ENCODE results near the gene EVL.

GRCh38 chr14:100135073-100135472 lies 69.9 kb downstream of the EVL start:
- TF ChIP-seq CTCF (IDR thresholded peaks at IDR 0.05; ENCODE audit: control extremely low read depth in 1 of 3, insufficient read depth in 1 of 3, low read depth in 1 of 3, low read length in 3 of 3) (no peak), PHF8 (conservative IDR thresholded peaks at IDR 0.05; ENCODE audit: low read depth, low read length) (no peak), POLR2A (IDR thresholded peaks at IDR 0.05; ENCODE audit: control extremely low read depth in 1 of 2, low read depth in 2 of 2, low read length in 2 of 2) (no peak), TEAD4 (IDR thresholded peaks at IDR 0.05; ENCODE audit: low read depth, low read length) (no peak), TAF1 (IDR thresholded peaks at IDR 0.05; ENCODE audit: low read depth, low read length) (no peak), RXRA (IDR thresholded peaks at IDR 0.05; ENCODE audit: insufficient read depth, low read depth, low read length) (no peak), POLR2AphosphoS5 (IDR thresholded peaks at IDR 0.05; ENCODE audit: low read depth, low read length) (no peak), RAD21 (IDR thresholded peaks at IDR 0.05 in 1 of 2, conservative IDR thresholded peaks at IDR 0.05 in 1 of 2; ENCODE audit: low read depth in 2 of 2, low read length in 2 of 2) (no peak), KDM1A (IDR thresholded peaks at IDR 0.05; ENCODE audit: borderline replicate concordance, low read length) (no peak)
- TF ChIP-seq, protein P1, sequence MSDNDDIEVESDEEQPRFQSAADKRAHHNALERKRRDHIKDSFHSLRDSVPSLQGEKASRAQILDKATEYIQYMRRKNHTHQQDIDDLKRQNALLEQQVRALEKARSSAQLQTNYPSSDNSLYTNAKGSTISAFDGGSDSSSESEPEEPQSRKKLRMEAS (IDR thresholded peaks at IDR 0.05): no peak
- TF ChIP-seq, protein P2, sequence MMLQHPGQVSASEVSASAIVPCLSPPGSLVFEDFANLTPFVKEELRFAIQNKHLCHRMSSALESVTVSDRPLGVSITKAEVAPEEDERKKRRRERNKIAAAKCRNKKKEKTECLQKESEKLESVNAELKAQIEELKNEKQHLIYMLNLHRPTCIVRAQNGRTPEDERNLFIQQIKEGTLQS (IDR thresholded peaks at IDR 0.05; ENCODE audit: insufficient read depth, low read depth, low read length): no peak

Measured in H1 (cell line).